ENCODE data around the gene ACTRT2.

The ACTRT2 gene

DNA sequence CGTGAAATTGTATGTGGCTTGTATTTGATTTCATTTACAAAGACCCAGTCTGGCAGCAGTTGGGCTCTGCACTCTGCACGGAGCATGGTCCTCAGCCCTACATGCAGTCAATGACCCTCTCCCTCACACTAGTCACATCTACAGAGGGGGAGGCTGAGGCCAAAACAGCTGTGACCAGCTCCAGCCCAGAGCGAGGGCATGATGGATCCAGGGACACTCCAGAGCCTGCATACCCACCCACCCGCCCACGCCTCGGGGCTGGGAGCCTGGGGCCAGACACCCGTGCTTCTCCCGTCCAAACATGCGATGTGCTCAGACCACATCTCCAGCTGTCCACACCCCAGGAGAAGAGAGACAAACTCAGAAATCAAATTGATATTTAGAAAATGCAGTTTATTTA, 33.8 kb downstream of the ACTRT2 start:
- no peak for DNase-seq (ENCODE audit: low read depth)

DNA sequence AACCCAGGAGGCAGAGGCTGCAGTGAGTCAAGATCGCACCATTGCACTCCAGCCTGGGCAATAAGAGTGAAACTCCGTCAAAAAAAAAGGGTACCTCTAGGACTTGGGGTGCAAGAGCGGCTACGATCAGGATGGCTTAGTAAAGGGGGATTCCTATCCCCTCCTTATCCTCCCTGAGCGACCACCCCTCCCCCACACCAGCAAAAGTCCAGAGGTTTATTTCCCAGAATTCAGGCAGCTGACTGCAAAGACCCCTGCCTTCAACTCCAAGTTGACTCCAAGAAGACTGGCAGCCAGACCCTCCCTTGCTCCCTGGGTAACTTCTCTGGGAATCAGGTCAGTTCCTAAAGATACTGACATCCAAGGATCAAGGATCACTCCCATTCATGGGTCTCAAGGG, 35.4 kb downstream of the ACTRT2 start:
- no peak for DNase-seq (ENCODE audit: low read depth)

DNA sequence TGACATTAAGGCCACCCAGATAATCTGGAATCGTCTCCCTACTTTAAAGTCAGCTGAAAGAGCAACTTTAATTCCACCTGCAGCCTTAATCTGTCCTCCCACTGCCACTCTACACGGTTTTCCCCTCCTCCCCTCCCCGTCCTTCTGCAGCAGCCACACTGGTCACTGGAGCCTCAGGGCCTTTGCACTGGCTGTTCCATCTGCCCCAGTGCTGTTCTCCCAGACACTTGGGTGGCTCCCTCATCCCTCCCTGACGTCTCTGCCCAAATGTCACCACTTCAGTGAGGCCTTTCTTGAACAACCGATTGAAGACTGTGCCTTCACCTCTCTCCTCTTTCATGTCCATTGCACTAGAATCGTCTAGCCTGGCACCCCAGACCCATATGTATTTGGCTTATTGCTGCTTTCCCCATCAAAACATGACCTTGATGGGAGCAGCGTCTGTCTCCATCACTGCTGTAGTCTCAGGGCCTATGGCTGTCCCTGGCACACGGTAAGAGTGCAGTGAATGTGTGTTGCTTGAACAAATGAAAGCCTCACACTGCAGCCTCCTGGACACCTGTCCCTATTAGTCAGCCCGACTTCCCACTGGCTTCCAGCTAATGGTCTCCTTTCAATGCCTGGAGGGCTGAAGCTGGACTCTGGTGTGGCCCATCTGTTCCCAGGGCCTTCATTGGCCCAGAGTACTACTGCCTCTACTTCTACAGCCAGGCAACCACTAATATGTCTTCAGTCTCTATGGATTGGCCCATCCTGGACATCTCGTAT, 37.2 kb downstream of the ACTRT2 start:
- DNase-seq (ENCODE audit: low read depth) = no peak

DNA sequence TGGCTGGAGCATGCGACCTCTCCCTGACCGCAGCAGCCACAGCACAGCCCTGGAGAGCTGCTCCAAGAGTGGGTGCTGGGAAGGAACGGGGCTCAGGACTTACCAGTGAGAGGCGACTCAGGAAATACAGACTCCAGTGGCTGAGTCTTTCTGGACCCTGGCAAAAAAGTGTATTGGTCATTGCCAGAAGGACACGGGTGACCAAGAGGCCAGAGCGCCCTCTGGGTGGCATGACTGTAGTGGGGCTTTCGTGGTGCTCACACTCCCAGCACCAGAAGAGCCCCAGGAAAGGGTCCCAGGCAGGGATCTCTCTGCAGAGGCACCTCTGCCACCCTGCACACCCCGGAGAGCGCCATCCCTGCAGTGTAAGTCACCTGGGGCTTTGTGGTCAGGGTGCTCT, 38.9 kb downstream of the ACTRT2 start:
- DNase-seq (ENCODE audit: low read depth) = no peak

DNA sequence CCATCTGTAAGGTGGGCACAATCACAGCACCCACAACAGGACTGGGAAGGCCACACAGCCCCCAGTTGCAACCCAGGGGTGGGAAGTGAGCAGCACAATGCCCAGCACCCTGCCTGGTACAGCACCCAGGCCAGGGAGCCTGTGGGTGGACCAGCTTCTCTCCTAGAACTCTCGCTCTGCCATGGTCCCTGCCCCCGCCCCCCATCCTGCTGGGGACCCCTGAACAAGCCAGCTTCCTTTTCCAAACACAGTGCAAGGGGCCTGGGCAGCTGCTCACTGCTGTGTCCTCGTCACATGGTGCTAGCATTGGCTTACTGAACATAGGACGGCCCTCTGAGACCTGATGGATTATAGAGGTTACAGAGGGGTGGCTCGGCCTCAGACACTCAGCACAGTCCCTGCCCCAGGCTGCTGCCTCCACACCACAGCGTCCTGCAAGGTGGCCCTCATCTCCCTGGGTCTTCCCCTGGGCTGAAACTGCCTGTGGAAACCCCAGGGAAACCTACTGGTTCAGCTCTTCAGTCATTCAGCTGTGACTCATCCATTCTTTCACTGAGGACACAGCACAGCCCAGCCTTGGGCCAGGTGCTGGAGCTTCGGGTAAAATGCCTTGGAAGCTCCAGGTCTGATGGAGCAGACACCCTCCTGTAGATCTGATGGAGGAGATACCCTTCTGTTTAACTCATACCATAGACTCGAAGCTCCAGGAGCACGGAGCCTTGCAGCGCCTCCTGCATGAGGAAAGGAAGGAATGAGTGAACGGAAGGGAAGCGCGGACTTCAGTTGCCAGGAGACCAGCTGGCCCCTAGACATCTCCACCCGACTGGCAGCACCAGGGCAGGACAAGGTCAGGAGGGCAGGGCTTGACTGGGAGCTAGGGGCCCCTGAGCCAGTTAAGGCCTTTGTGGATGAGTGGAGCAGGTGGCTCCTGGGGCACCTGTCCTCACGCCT, 39.6 kb downstream of the ACTRT2 start:
- DNase-seq (ENCODE audit: low read depth) = no peak

DNA sequence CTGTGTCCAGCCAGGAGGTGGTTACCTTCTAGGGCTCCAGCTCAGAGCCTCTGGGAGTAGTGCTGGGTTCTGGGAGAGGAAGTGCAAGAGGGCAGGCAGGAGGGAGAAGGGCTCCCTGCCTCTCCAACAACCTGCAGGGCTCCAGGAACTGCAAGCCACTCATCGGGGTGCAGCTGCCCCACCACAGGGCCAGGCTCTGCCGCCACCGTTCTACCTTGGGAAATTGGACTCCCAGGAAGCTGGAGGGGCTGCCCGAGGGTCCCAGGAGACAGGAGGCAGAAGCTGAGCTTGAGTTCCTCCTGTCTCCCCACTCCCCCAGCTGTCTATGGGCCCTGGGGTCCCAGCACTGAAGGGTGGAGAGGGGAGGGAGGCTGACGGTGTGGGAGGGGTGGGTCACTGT, 40.3 kb downstream of the ACTRT2 start:
- no peak for DNase-seq (ENCODE audit: low read depth)

DNA sequence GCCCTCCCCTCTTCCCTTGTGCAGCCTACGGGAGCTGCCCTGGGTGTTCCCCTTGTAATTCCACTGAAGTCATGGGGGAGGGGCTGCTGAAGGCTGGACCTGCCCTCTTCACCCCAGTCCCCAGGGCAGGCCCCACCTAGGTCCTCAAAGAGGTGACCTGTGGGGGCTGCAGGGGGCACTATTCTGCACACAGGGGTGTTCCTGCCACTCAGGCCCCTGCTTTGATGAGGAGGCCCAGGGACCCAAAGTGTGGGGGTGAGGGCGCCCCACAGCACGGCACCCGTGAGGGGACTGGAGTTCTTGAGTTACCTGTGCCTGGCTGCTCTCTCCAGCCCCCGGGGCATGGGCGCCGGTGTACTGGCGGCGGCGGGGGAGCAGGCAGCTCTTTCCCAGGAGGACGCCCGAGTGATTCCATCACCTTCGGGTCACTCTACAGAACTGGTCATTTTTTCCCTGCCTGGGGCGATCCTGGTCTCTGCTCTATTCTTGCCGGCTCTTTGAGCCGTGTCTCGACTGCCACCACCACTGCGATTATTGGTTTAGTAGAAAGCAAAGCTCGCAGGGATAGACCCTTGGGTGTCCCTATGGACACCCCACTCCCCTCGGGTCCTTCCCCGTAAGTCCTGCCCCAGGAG, 40.8 kb downstream of the ACTRT2 start:
- DNase-seq (ENCODE audit: low read depth) = no peak

DNA sequence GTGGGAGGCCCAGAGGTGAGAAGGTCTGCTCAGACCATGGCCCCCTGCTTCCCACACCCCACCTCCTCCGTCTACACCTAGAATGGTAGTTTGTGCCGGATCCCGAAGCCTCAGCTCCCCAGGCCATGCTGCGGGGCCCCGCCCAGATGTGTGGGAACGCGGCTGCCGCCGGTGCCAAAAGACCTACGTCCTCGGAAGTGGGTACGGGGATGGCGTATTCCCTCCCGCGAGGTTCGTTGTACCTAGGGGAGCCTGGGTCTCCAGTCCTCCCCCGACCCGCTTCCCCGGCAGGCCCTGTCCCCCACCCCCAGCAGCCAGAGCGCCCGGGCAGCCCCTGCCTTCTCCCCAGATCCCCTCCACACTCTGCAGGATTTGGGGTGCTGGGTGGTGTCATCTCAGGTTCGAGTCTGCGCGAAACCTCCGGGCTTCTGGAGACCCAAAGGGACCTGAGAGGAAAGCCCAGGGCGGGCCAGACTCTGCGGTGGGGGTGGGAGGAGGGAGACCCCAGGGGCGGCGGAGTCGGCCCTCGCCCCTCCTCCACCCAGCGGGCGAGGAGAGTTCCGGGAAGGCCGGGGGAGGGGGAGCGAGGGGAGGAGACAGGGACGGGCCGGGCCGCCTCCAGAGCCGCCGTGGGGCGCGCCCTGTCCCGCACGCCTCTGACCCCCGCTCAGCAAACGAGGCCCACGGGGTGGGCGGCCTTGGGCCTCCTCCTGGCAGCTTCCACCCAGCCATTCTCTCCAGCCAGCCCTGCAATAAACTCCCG, 41.5 kb downstream of the ACTRT2 start:
- DNase-seq (ENCODE audit: low read depth) = no peak

DNA sequence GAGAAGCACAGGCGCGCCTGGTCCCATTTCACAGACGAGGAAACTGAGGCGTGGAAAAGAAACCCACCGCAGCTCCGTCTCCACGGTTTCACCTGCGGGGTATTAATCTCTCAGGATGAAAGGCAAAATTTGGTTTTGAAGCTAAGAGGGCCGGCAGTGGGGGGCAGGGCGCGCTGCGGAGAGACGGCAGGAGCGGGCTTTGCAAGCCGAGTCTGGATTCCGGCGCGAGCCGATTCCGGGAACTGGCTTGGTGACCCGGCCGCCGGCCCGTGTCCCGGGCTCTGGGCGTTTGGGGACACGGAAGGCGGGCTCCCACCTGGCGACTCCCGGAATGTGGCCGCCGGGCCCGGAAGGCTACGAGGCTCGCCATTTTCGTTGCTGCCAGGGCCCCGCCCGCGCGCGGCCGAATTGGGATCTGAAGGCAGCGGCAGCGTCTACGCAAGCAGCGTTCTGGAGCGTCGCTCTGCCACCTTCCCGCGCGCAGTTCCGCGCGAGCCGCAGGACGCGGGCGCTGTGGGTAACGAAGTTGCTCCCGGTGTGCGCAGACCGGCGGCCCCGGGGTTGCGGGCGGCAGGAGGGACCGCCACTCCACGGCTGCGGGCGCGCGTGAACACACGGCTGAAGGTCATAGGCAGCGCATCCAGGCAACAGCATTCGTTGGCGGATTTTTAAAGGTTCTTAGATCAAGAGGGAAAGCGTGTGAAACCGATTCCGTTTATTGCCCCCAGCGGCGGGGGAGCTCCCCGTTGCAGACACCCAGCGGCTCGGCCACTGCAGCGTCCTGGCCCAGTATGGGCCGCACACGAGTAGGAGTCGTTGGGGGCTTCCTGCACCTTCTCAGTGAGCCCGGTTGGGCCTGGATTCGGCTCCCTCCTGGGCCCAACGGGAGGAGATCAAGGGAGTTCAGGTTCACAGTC, 42.4 kb downstream of the ACTRT2 start:
- no peak for DNase-seq (ENCODE audit: low read depth)

DNA sequence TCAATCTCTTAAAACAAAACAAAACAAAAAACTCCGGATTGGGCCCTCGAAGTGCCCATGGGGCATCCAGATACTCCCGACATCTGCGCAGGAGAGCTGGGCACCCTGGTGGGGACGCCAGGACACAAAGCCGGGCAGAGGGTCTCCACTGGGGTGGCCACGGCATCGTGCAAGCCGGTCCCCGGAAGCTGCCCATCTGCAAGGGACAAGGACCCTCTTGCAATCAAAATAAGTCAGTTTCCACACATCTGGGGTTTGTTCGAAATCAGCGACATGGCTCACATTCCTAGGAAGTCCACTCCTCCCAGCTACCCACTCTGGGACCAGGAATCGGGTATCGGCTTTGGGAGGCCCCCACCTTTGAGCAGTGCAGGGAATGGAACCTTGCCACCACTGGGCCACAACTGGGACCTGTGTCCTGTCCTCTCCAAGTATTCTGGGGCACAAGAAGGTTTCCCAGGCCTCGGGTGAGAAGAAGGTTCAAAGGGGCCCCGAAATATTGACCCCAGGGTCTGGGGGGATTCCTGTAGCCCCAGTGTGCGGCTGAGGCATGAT, 43.1 kb downstream of the ACTRT2 start:
- no peak for DNase-seq (ENCODE audit: low read depth)

DNA sequence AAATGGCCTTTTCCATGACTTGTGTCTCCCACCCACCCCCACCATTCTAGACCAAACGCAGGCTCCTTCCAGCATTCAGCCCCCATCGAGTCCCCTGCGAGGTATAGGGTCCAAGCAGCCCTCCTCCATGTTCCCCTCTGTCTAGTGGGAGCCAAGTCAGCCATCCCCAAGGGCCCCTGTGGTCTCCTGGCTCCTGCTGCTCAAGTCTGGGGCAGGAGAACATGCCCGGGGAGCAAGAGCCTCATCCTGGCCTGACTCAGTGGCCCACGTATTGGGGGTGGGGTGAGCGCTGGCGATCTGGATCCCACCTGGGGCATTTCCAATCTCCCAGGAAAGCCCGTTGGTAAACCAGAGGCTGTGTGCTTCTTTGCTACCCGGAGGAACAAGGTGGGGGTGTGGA, 43.6 kb downstream of the ACTRT2 start:
- DNase-seq (ENCODE audit: low read depth) = no peak

DNA sequence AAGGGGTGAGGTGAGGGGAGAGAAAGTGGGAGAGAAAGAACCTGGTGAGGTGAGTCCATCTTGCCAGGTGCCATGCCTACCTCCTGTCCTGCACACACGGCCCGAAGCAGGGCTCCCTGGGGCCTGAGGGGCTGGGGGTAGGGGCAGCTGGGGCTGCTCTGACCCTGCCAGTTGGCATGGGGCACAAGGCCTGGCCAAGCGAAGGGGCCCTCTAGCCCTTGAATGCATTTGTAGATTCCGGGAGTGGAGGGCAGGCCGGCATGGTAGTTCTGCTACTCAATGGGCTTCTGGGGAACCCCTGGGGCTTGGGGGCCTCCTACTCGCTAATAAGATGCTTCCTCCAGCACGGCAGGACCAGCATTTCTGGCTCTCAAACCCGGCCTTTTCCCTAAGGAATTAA, 44.1 kb downstream of the ACTRT2 start:
- DNase-seq (ENCODE audit: low read depth) = no peak

DNA sequence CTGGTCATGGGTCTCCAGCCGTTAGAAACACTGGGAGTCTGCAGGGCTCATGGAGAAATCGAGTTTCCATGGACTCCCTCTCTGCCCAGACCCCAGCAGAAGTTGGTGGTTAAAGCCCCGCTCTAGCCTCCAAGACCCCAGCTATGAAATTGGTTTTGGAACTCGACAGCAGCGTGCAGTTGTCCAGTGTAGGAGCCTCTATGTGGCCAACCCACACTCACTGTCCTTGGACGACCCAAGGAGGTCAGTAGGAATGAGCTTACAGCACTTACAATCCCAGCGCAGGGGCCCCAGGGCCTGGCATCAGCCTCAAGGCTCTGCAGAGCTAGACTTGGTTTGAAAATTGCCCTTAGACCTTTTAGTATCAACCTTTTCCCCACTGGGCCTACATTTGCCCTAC, 44.5 kb downstream of the ACTRT2 start:
- no peak for DNase-seq (ENCODE audit: low read depth)

DNA sequence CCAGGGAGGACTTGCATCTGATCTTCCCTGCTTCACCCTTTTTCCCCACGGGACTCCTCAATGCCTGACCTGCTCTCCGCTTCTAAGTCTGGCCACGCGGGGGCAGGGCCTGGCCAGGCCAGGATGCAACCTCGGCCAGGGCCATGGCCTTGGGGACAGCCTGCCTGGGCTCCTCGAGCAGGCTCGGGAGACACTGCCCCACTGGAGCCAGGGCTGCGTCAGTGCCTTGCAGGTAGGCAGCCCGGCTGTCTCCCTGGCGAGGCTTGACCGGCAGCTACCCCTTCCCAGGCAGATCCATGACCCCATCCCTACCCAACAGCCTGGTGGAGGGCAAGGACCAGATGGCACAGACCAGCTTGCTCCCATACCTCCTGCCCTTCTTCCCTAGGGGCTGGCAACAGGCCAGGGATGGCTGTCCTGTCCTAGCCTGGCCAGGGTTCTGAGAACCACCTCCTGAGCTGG, 45.0 kb downstream of the ACTRT2 start:
- DNase-seq (ENCODE audit: low read depth) = no peak

DNA sequence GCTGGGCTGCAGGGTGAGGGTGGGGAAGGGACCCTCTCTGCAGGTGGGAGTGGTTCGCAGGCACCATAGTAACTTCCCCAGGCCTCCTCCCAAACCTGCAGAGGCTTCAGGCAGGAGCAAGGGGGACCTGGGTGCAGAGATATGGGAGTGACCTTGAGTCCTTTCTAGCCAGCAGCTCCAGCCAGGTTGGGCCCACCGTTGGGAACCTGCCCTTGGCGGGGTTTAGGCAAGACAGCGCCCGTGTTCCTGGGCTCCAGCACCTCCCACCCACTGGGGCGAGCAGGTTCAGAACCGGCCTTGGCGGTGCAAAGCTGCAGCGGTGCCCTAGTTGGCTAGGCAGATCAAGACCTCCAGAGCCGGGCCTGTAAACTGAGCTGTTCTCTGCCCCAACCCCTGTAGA, 45.6 kb downstream of the ACTRT2 start:
- no peak for DNase-seq (ENCODE audit: low read depth)

DNA sequence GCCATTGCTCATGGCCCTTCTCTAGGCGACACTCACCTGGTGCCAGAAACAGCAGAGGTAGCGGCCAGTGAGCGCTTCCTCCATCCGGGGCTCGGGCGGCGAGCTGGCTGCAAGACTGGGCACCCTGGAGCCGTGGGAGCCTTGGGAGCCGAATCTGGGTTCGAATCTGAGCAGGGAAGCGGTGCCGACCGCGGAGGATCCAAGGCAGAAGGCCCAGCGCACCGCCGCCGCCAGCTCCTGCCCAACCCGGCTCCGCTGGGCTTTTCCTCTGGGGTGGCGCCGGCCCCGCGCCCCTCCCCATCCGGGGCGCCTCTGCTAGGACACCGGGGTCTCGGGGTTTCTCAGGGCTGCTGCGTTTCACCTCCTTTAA, 46.0 kb downstream of the ACTRT2 start:
- no peak for DNase-seq (ENCODE audit: low read depth)

DNA sequence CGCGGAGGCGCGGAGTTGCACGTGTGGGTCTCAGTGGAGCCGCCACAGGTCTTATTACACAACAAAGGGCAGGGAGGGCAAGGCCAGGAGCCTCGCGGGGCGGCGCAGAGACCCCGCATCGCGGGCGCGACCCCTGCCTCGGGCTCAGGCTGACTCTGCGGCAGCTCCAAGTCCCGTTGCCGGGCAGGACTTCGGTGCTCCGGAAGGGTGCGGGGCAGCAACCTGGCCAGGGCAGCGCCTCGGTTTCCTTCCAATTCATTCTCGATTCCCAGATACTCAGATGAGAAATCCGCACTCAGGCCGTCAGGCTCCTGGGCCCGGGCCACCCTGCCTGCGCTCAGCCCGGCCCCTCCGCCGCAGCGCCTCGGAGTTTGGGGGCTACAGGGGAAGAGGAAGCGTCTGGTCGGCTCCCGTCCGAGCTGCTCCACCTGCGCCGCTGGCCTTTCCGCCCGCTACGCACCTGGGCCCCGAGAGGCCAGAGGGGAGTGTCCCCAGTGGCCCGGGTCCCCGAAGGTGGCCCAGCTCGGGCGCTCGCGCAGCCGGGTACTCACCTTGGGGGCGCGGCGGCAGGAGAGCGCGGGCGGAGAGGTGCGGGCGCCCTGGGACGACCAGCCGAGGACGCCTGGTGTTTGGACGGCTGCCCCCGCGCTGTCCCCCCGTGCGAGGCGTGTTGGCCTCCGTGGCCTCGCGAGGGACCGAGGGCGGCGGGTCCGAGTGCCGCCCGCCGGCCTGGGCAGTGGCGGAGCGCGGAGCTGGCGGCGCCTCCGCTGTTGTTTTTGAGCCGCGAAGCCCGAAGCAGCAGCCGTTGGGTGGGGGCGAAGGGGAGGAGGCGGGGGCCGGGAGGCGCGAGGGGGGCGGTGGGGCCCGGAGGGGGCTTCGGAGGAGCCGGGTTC, 46.6 kb downstream of the ACTRT2 start:
- no peak for DNase-seq (ENCODE audit: low read depth)

DNA sequence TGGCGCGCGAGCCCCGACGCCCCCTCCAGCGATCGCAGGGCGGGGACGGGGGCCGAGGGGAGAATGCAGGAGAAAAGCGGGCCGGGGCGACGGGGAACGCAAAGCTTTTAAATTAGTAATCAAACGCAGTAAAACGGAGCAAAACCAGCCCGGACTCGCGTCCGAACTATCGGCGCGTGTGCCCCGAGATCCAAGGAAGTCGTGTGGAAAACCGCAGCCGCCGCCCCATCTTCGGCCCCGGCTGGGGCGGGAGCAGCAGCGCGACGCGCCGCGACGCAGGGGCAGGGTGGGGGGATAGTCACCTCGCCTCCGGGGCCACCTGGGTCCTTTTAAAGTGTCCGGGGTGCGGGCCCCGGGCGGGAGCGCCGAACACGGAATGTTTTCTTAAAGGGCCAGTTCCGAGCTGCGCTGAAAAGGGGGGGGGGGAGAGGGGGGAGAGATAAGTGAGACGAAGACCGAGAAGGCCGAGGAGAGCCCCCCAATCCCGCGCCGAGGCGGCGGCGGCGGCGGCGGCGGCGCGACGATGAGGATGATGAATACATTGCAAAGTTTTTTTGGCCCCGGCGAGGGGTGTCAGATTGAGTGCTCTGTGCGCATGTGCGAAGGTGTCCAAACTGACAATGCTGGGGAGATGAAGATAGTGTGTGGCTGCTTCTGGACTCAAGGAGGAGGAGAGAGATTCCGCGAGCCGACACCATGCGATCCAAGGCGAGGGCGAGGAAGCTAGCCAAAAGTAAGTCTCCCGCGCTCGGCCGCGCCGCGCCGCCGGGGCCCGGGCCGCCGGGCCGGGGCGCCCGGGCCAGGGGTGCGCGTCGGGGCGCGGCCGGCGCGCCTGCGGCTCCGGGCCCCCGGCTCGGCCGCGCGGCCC, 47.5 kb downstream of the ACTRT2 start, which contains the start of gene PRDM16:
Gene PRDM16, plus strand, starts transcription at position 640 of the 868 bp plus-strand sequence. Its CDS starts 57 bp downstream, at position 697.
- DNase-seq (ENCODE audit: low read depth) = no peak
